Dendritic cell treated with granulocyte-macrophage colony-stimulating factor and Interleukin-4, amounts not matched to agents 40 ng/mL and 50 ng/mL, for 4 days (primary cell): ENCODE measurements around the gene SYNE3.
"Not testable (repeated sequence)": the region's sequence is repeated elsewhere in the genome, so short reads cannot be mapped to it uniquely, and the experiment has no call there.

Source experiments
- H3K27ac Mint-ChIP-seq: one replicate; pipeline ENCODE4 v1.8.0; 2022; ENCODE audit warnings: mild to moderate bottlenecking, mixed read lengths
- H3K27me3 Mint-ChIP-seq: one replicate; pipeline ENCODE4 v1.8.0; 2022; ENCODE audit warnings: mild to moderate bottlenecking, mixed read lengths
- H3K36me3 Mint-ChIP-seq: one replicate; pipeline ENCODE4 v1.8.0; 2022; ENCODE audit warnings: low read depth, mixed read lengths
- H3K4me1 Mint-ChIP-seq: one replicate; pipeline ENCODE4 v1.8.0; 2022; ENCODE audit warnings: low read depth, mixed read lengths
- H3K4me3 Mint-ChIP-seq: one replicate; pipeline ENCODE4 v1.8.0; 2022; ENCODE audit warnings: mild to moderate bottlenecking, moderate library complexity, mixed read lengths
- H3K9me3 Mint-ChIP-seq: one replicate; pipeline ENCODE4 v1.8.0; 2022; ENCODE audit warnings: mixed read lengths
- intact Hi-C: fragments of 100-400 bp; cut with micrococcal nuclease; formaldehyde crosslinking; loops from one replicate; pipeline ENCODE4 v1.15.0; 2022

Gene SYNE3

GRCh38 chr14:95514131-95515079, 2.0 kb downstream of the SYNE3 start:
- Mint-ChIP-seq H3K27me3 (no peaks in the 10 kb centered on the region), H3K4me3 (peak overlapping the region; percentile 82), H3K4me1 (peaks cover 80% of the 10 kb centered on the region), H3K9me3 (no peaks in the 10 kb centered on the region), H3K27ac (peak overlapping the region; percentile 91), H3K36me3 (peaks cover 39% of the 10 kb centered on the region)
- intact Hi-C loops = loop anchor here (10.0 kb wide), 1 partner anchor 850 kb away; the partner anchor contains the start of genes ATG2B and GSKIP

- intact Hi-C loops = loop anchor here (10.0 kb wide), 1 partner anchor 852 kb away; the partner anchor contains the start of genes ATG2B and GSKIP
- Mint-ChIP-seq H3K27ac (no peak overlapping the region), H3K27me3 (no peaks in the 10 kb centered on the region), H3K9me3 (no peaks in the 10 kb centered on the region), H3K4me1 (peaks cover 80% of the 10 kb centered on the region), H3K36me3 (peaks cover 50% of the 10 kb centered on the region), H3K4me3 (no peak overlapping the region)
Measured at GRCh38 chr14:95513291-95513690, 3.2 kb downstream of the SYNE3 start.

- peaks cover 80% of the 10 kb centered on the region for H3K4me1 Mint-ChIP-seq
- H3K27ac Mint-ChIP-seq = no peak overlapping the region
Measured at GRCh38 chr14:95511687-95512086, 4.8 kb downstream of the SYNE3 start.

GRCh38 chr14:95510804-95511203, 5.6 kb downstream of the SYNE3 start:
- no peak overlapping the region for H3K4me3 Mint-ChIP-seq
- intact Hi-C loops = loop anchor here (10.0 kb wide), 1 partner anchor 854 kb away; the partner anchor contains the start of genes ATG2B and GSKIP
- H3K9me3 Mint-ChIP-seq = no peaks in the 10 kb centered on the region
- peaks cover 67% of the 10 kb centered on the region for H3K36me3 Mint-ChIP-seq
- H3K27ac Mint-ChIP-seq = no peak overlapping the region
- peaks cover 88% of the 10 kb centered on the region for H3K4me1 Mint-ChIP-seq
- no peaks in the 10 kb centered on the region for H3K27me3 Mint-ChIP-seq

More at GRCh38 chr14:95511687-95512086, 4.8 kb downstream of the SYNE3 start:
- Mint-ChIP-seq H3K4me3 (no peak overlapping the region), H3K27me3 (no peaks in the 10 kb centered on the region), H3K9me3 (no peaks in the 10 kb centered on the region), H3K36me3 (peaks cover 58% of the 10 kb centered on the region)
- intact Hi-C loops = loop anchor here (10.0 kb wide), 1 partner anchor 853 kb away; the partner anchor contains the start of genes ATG2B and GSKIP

GRCh38 chr14:95510344-95510743, 6.1 kb downstream of the SYNE3 start:
- peak overlapping the region; percentile 58 for H3K27ac Mint-ChIP-seq
- peaks cover 70% of the 10 kb centered on the region for H3K36me3 Mint-ChIP-seq
- H3K4me3 Mint-ChIP-seq, H3K9me3 Mint-ChIP-seq, H3K27me3 Mint-ChIP-seq: not testable (repeated sequence)
- H3K4me1 Mint-ChIP-seq = peaks cover 89% of the 10 kb centered on the region
- intact Hi-C loops = loop anchor here (10.0 kb wide), 1 partner anchor 854 kb away; the partner anchor contains the start of genes ATG2B and GSKIP

GRCh38 chr14:95509495-95509894, 7.0 kb downstream of the SYNE3 start:
- H3K4me3 Mint-ChIP-seq = no peak overlapping the region
- intact Hi-C loops = no loop called here
- no peaks in the 10 kb centered on the region for H3K27me3 Mint-ChIP-seq
- peak overlapping the region; percentile 10 for H3K27ac Mint-ChIP-seq
- H3K36me3 Mint-ChIP-seq = peaks cover 65% of the 10 kb centered on the region
- H3K9me3 Mint-ChIP-seq = no peaks in the 10 kb centered on the region
- H3K4me1 Mint-ChIP-seq = peaks cover 89% of the 10 kb centered on the region

- intact Hi-C loops = no loop called here
- H3K27ac Mint-ChIP-seq = peak overlapping the region; percentile 10
- H3K27me3 Mint-ChIP-seq = no peaks in the 10 kb centered on the region
- H3K36me3 Mint-ChIP-seq = peaks cover 75% of the 10 kb centered on the region
- no peak overlapping the region for H3K4me3 Mint-ChIP-seq
- H3K9me3 Mint-ChIP-seq = no peaks in the 10 kb centered on the region
- peaks cover 88% of the 10 kb centered on the region for H3K4me1 Mint-ChIP-seq
Measured at GRCh38 chr14:95508377-95508776, 8.1 kb downstream of the SYNE3 start.

- Mint-ChIP-seq H3K27me3 (no peaks in the 10 kb centered on the region), H3K36me3 (peaks cover 72% of the 10 kb centered on the region), H3K4me3 (no peak overlapping the region), H3K27ac (peak overlapping the region; percentile 71), H3K9me3 (no peaks in the 10 kb centered on the region), H3K4me1 (peaks cover 85% of the 10 kb centered on the region)
- intact Hi-C loops = loop anchor here (1.0 kb wide), 2 partner anchors 9 to 27 kb away; partner anchors contain the start of gene SYNE3
Measured at GRCh38 chr14:95507701-95508103, 8.7 kb downstream of the SYNE3 start.

GRCh38 chr14:95507174-95507573, 9.3 kb downstream of the SYNE3 start:
- Mint-ChIP-seq H3K9me3 (no peaks in the 10 kb centered on the region), H3K36me3 (peaks cover 76% of the 10 kb centered on the region), H3K4me1 (peaks cover 90% of the 10 kb centered on the region), H3K4me3 (no peak overlapping the region), H3K27me3 (no peaks in the 10 kb centered on the region), H3K27ac (peak overlapping the region; percentile 71)
- intact Hi-C loops = loop anchor here (1.0 kb wide), 2 partner anchors 9 to 27 kb away; partner anchors contain the start of gene SYNE3

GRCh38 chr14:95505030-95505589, 11.3 kb downstream of the SYNE3 start:
- Mint-ChIP-seq H3K4me3 (no peak overlapping the region), H3K4me1 (peaks cover 93% of the 10 kb centered on the region), H3K27me3 (no peaks in the 10 kb centered on the region), H3K9me3 (no peaks in the 10 kb centered on the region), H3K27ac (peak overlapping the region; percentile 67), H3K36me3 (peaks cover 79% of the 10 kb centered on the region)
- intact Hi-C loops = no loop called here

- no peaks in the 10 kb centered on the region for H3K9me3 Mint-ChIP-seq
- peak overlapping the region; percentile 67 for H3K27ac Mint-ChIP-seq
- peaks cover 90% of the 10 kb centered on the region for H3K4me1 Mint-ChIP-seq
- H3K36me3 Mint-ChIP-seq = peaks cover 79% of the 10 kb centered on the region
- H3K4me3 Mint-ChIP-seq = no peak overlapping the region
- intact Hi-C loops = no loop called here
- no peaks in the 10 kb centered on the region for H3K27me3 Mint-ChIP-seq
Measured at GRCh38 chr14:95504135-95505029, 12.1 kb downstream of the SYNE3 start.

- intact Hi-C loops = no loop called here
- H3K9me3 Mint-ChIP-seq = no peaks in the 10 kb centered on the region
- no peak overlapping the region for H3K4me3 Mint-ChIP-seq
- peaks cover 91% of the 10 kb centered on the region for H3K4me1 Mint-ChIP-seq
- no peak overlapping the region for H3K27ac Mint-ChIP-seq
- H3K36me3 Mint-ChIP-seq = peaks cover 79% of the 10 kb centered on the region
- H3K27me3 Mint-ChIP-seq = no peaks in the 10 kb centered on the region
Measured at GRCh38 chr14:95503365-95504134, 12.9 kb downstream of the SYNE3 start.
